Panc1 (cell line): ENCODE measurements around the gene PLPP7. TPM values are rescaled to one million over a fixed set of nuclear protein-coding genes. Genes with fewer than 3 reads are reported as not detected.

ENCODE experiments used
- ATAC-seq: fragments of 200-7000 bp; cut with Tn5 transposase; 2 replicates; pipeline ENCODE4 v1.9.1; 2020; ENCODE audit warnings: mild to moderate bottlenecking, moderate library complexity
- BruUV-seq: library from RNA; stranded (reverse); fragments of 400-500 nt; replicated peaks from 2 replicates; lab custom pipeline; 2021; lab: Mats Ljungman, UMichigan
- CTCF ChIA-PET: fragments of 300-600 bp; sonication (Branson Sonifier 250); formaldehyde crosslinking; loops from one replicate; lab custom pipeline; 2022; ENCODE audit warnings: antibody characterized with exemption; lab: Charles Lee
- POLR2A ChIA-PET: fragments of 300-600 bp; sonication (Branson Sonifier 250); formaldehyde crosslinking; loops from one replicate; lab custom pipeline; 2022; ENCODE audit warnings: antibody characterized with exemption; lab: Charles Lee
- DNase-seq: peaks from one replicate; pipeline ENCODE4 v3.0.0-alpha.2; 2010; ENCODE audit warnings: low read depth, low spot score
- H3K27ac ChIP-seq: 2 replicates; pipeline ENCODE4 v1.5.1; 2011; ENCODE audit warnings: mild to moderate bottlenecking, low read length, inconsistent platforms
- H3K27me3 ChIP-seq: fragments of 200-500 bp; sonication (Bioruptor generic); 2 replicates; pipeline ENCODE4 v1.6.0; 2014; ENCODE audit warnings: low read length, inconsistent platforms; ENCODE audit not compliant: control insufficient read depth, insufficient read depth
- H3K36me3 ChIP-seq: fragments of 200-500 bp; sonication (Bioruptor generic); 2 replicates; pipeline ENCODE4 v1.5.1; 2014; ENCODE audit warnings: inconsistent platforms, mild to moderate bottlenecking, low read length, moderate library complexity; ENCODE audit not compliant: control insufficient read depth, insufficient read depth
- H3K4me1 ChIP-seq: 2 replicates; pipeline ENCODE4 v1.5.1; 2011; ENCODE audit warnings: inconsistent platforms, mild to moderate bottlenecking, low read length, moderate library complexity; ENCODE audit not compliant: control insufficient read depth, insufficient read depth
- H3K4me3 ChIP-seq, 2 experiments: 2 replicates each; pipeline ENCODE4 v1.5.1; 2011 to 2012; ENCODE audit warnings: low read depth in 2 of 2, low read length in 2 of 2, mild to moderate bottlenecking in 2 of 2, inconsistent platforms in 1 of 2, moderate library complexity in 1 of 2
- H3K9me3 ChIP-seq: fragments of 200-500 bp; sonication (Bioruptor generic); 2 replicates; pipeline ENCODE4 v1.5.1; 2014; ENCODE audit warnings: low read depth, mild to moderate bottlenecking, inconsistent platforms, low read length, moderate library complexity; ENCODE audit not compliant: control insufficient read depth, insufficient read depth
- CTCF ChIP-seq: fragments of 450-650 bp; IDR thresholded peaks from 2 replicates; pipeline ENCODE4 v1.5.1; 2017; ENCODE audit warnings: mild to moderate bottlenecking
- POLR2AphosphoS5 ChIP-seq: IDR thresholded peaks from 2 replicates; pipeline ENCODE4 v1.6.1; 2012; ENCODE audit warnings: mild to moderate bottlenecking, low read depth, low read length, moderate library complexity
- REST ChIP-seq, 2 experiments: IDR thresholded peaks; 2 replicates each; pipeline ENCODE4 v1.6.1; 2011 to 2012; ENCODE audit warnings: low read depth in 2 of 2, control low read depth in 1 of 2, low read length in 1 of 2, mild to moderate bottlenecking in 1 of 2, moderate library complexity in 1 of 2; ENCODE audit not compliant: insufficient read depth in 1 of 2
- SIN3A ChIP-seq: IDR thresholded peaks from 2 replicates; pipeline ENCODE4 v1.6.1; 2012; ENCODE audit warnings: low read depth, mild to moderate bottlenecking, low read length, moderate library complexity, borderline replicate concordance; ENCODE audit not compliant: insufficient read depth
- TCF7L2 ChIP-seq: IDR thresholded peaks from 2 replicates; pipeline ENCODE4 v1.6.1; 2011; ENCODE audit warnings: mild to moderate bottlenecking, low read depth, low read length, inconsistent platforms
- in situ Hi-C: cut with HindIII; loops from 2 replicates; pipeline ENCODE4 v1.10.0; 2016; ENCODE audit warnings: low sequenced_read_pairs, low pct_unique_long_range_greater_than_20kb
- intact Hi-C: fragments of 100-400 bp; cut with micrococcal nuclease; formaldehyde crosslinking; loops from one replicate; pipeline ENCODE4 v1.10.0; 2022; ENCODE audit not compliant: unreplicated experiment
- total RNA-seq: library from RNA; stranded (reverse); gene quantifications from one replicate; pipeline ENCODE4 v1.2.1, GENCODE V29; 2021; ENCODE audit not compliant: unreplicated experiment

Gene PLPP7
- total RNA-seq, 1 experiment from 2014 or later = 3.3 TPM

- BruUV-seq = no TSS peak
- DNase-seq = no peak
- TF ChIP-seq TCF7L2 = no peak
- TF ChIP-seq CTCF = no peak
- H3K9me3 ChIP-seq = no peaks in the 10 kb centered on the region
- intact Hi-C loops (no loop called here), in situ Hi-C loops (no loop called here)
- H3K4me1 ChIP-seq = no peaks in the 10 kb centered on the region
- no peak overlapping the region for H3K27ac ChIP-seq
- no peak for ATAC-seq
- ChIA-PET POLR2A (no interaction called here), CTCF (interaction anchor here (0.7 kb wide), 1 partner anchor 30 kb away, joined by 4 read pairs; no protein-coding TSS in a partner anchor)
- H3K27me3 ChIP-seq = no peaks in the 10 kb centered on the region
- no peaks in the 10 kb centered on the region for H3K36me3 ChIP-seq
- no peak overlapping the region for H3K4me3 ChIP-seq
Observed at GRCh38 chr9:131306397-131307004, 17.0 kb downstream of the PLPP7 start.

- no peak for DNase-seq
- TF ChIP-seq SIN3A (no peak), REST (IDR thresholded peaks at IDR 0.05; ENCODE audit: insufficient read depth in 1 of 2, low read depth in 2 of 2, low read length in 1 of 2) (no peak), CTCF (no peak), POLR2AphosphoS5 (no peak), TCF7L2 (no peak)
- no peaks in the 10 kb centered on the region for H3K27me3 ChIP-seq
- ChIA-PET CTCF (no interaction called here), POLR2A (interaction anchor here (0.6 kb wide), 1 partner anchor 127 kb away, joined by 5 read pairs; no protein-coding TSS in a partner anchor)
- no TSS peak for BruUV-seq
- no peak overlapping the region for H3K27ac ChIP-seq
- no peak overlapping the region for H3K4me3 ChIP-seq
- no peaks in the 10 kb centered on the region for H3K4me1 ChIP-seq
- no peaks in the 10 kb centered on the region for H3K9me3 ChIP-seq
- intact Hi-C loops = no loop called here
- H3K36me3 ChIP-seq = no peaks in the 10 kb centered on the region
- no peak for ATAC-seq
- in situ Hi-C loops = no loop called here
Observed at GRCh38 chr9:131307974-131308373, 18.5 kb downstream of the PLPP7 start.
